Chondrocyte (in vitro differentiated cells): ENCODE measurements around the gene PLXNA2. TPM values are rescaled to one million over a fixed set of nuclear protein-coding genes. Genes with fewer than 3 reads are reported as not detected.

Experiments used
- DNase-seq: peaks from one replicate; pipeline ENCODE4 v3.0.0; 2021; ENCODE audit warnings: mixed read lengths, low spot score
- H3K27ac Mint-ChIP-seq: one replicate; pipeline ENCODE4 v1.8.0; 2021; ENCODE audit warnings: mild to moderate bottlenecking, moderate library complexity, mixed read lengths; ENCODE audit not compliant: unreplicated experiment
- H3K27me3 Mint-ChIP-seq: 2 replicates; pipeline ENCODE4 v1.8.0; 2021; ENCODE audit warnings: low read depth, mixed read lengths
- H3K36me3 Mint-ChIP-seq: 2 replicates; pipeline ENCODE4 v1.8.0; 2021; ENCODE audit warnings: low read depth, mixed read lengths
- H3K4me1 Mint-ChIP-seq: 2 replicates; pipeline ENCODE4 v1.8.0; 2021; ENCODE audit warnings: low read depth, mild to moderate bottlenecking, mixed read lengths
- H3K4me3 Mint-ChIP-seq: one replicate; pipeline ENCODE4 v1.8.0; 2021; ENCODE audit warnings: mild to moderate bottlenecking, moderate library complexity, mixed read lengths; ENCODE audit not compliant: unreplicated experiment
- H3K9me3 Mint-ChIP-seq: 2 replicates; pipeline ENCODE4 v1.8.0; 2021; ENCODE audit warnings: low read depth, mixed read lengths
- CTCF ChIP-seq: fragments of 200-600 bp; sonication (generic); IDR thresholded peaks from 2 replicates; pipeline ENCODE4 v1.5.0; 2021; ENCODE audit warnings: antibody characterized with exemption, mild to moderate bottlenecking, moderate library complexity
- total RNA-seq: library from RNA; stranded (reverse); gene quantifications from 3 replicates; pipeline ENCODE4 v1.2.1, GENCODE V29; 2021

The PLXNA2 gene
- total RNA-seq, 1 donor from 2014 or later: 22.0 TPM

DNA sequence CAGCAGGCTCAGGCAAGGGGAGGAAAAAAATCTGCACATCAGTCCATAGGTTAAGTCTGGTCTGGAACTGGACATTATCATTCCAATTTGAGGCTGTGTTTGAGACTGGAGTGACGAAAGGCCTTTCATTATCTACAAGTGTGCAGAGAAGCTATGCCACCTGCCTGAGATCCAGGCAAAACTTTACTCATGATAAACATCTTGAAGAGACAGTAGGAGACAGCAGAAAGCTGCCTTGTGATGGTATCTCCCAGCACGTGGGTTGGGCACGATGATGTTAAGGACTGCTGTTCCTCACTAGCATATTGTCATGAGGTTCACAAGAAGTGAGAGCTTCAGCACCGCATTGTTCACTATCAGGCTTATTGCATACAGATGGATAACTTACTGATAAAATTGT, 126.4 kb downstream of the PLXNA2 start:
- DNase-seq: no peak
- H3K27ac Mint-ChIP-seq: no peak overlapping the region

GRCh38 chr1:208117409-208117808, 126.8 kb downstream of the PLXNA2 start:
- TF ChIP-seq CTCF: no peak
- H3K27ac Mint-ChIP-seq: no peak overlapping the region

More for the DNA sequence above, 126.4 kb downstream of the PLXNA2 start:
- H3K36me3 Mint-ChIP-seq: peaks cover 2% of the 10 kb centered on the region
- H3K9me3 Mint-ChIP-seq: no peaks in the 10 kb centered on the region
- no peaks in the 10 kb centered on the region for H3K27me3 Mint-ChIP-seq
- no peak for TF ChIP-seq CTCF
- H3K4me3 Mint-ChIP-seq: no peak overlapping the region
- no peaks in the 10 kb centered on the region for H3K4me1 Mint-ChIP-seq

DNA sequence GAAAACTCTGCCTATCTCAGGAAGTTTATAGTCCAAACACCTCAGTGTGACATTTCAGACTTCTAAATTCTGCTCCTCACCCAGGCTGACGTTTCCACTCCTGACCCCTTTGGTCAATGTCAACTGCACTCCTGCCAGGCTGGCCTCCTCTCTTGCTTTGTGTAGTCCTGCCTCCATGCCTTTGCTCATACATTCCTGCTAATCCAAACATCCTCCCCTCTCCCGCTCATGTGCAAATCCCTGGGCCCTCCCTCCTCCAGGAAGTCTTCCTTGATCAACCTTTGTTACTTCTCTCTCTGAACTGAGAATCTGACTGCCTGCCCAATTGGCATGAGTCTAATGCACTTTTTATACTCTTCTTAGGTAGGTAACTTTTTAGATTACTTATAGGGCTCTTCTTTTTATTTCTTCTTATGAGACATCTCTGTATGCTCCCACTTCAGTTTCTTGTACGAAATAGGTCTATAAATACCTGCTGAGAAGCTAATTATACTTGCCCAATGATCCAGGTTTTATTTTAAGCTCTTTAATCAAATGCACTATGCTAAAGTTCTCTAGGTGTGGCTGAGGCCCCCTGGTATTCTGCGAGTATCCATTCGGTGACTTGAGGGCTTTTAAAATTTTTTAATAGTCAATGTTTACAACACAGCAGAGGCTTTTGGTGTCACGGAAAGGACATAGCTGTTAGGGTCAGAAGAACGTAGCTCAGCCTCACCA, 128.1 kb downstream of the PLXNA2 start:
- no peaks in the 10 kb centered on the region for H3K4me1 Mint-ChIP-seq
- no peak for DNase-seq
- no peak overlapping the region for H3K27ac Mint-ChIP-seq
- TF ChIP-seq CTCF: no peak
- no peaks in the 10 kb centered on the region for H3K27me3 Mint-ChIP-seq
- no peak overlapping the region for H3K4me3 Mint-ChIP-seq
- H3K9me3 Mint-ChIP-seq: no peaks in the 10 kb centered on the region
- H3K36me3 Mint-ChIP-seq: peaks cover 2% of the 10 kb centered on the region

More at GRCh38 chr1:208117409-208117808, 126.8 kb downstream of the PLXNA2 start:
- Mint-ChIP-seq H3K9me3 (no peaks in the 10 kb centered on the region), H3K4me1 (no peaks in the 10 kb centered on the region), H3K4me3 (no peak overlapping the region), H3K36me3 (peaks cover 2% of the 10 kb centered on the region), H3K27me3 (no peaks in the 10 kb centered on the region)
- DNase-seq: no peak

GRCh38 chr1:208113011-208113410, 131.2 kb downstream of the PLXNA2 start:
- Mint-ChIP-seq H3K9me3 (no peaks in the 10 kb centered on the region), H3K36me3 (peaks cover 2% of the 10 kb centered on the region), H3K4me1 (peaks cover 7% of the 10 kb centered on the region), H3K27ac (no peak overlapping the region), H3K4me3 (no peak overlapping the region), H3K27me3 (no peaks in the 10 kb centered on the region)
- no peak for DNase-seq
- TF ChIP-seq CTCF: no peak

DNA sequence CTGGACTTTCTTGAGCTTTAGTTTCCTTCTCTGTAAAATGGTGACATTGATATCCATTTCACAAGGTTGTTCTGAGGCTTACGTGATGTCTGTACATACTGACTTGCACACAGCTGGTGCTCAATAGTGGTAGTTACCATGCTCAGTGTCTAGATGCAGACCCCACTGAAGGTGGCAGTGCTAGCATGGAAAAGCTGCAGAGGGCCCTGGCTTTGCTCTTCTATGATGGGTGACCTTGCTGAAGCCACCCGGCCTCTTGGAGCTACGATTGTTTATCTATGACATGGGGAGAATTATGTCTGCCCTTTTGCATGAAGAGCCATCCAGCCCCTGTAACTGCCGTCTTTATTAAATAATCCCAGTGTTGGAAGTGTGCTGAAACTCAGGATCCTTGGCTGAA, 131.8 kb downstream of the PLXNA2 start:
- H3K27me3 Mint-ChIP-seq: no peaks in the 10 kb centered on the region
- peaks cover 13% of the 10 kb centered on the region for H3K4me1 Mint-ChIP-seq
- no peak overlapping the region for H3K4me3 Mint-ChIP-seq
- no peaks in the 10 kb centered on the region for H3K9me3 Mint-ChIP-seq
- H3K27ac Mint-ChIP-seq: no peak overlapping the region
- TF ChIP-seq CTCF: no peak
- peaks cover 2% of the 10 kb centered on the region for H3K36me3 Mint-ChIP-seq
- no peak for DNase-seq
